ENCODE results near the gene ATP11A.

Gene ATP11A

DNA sequence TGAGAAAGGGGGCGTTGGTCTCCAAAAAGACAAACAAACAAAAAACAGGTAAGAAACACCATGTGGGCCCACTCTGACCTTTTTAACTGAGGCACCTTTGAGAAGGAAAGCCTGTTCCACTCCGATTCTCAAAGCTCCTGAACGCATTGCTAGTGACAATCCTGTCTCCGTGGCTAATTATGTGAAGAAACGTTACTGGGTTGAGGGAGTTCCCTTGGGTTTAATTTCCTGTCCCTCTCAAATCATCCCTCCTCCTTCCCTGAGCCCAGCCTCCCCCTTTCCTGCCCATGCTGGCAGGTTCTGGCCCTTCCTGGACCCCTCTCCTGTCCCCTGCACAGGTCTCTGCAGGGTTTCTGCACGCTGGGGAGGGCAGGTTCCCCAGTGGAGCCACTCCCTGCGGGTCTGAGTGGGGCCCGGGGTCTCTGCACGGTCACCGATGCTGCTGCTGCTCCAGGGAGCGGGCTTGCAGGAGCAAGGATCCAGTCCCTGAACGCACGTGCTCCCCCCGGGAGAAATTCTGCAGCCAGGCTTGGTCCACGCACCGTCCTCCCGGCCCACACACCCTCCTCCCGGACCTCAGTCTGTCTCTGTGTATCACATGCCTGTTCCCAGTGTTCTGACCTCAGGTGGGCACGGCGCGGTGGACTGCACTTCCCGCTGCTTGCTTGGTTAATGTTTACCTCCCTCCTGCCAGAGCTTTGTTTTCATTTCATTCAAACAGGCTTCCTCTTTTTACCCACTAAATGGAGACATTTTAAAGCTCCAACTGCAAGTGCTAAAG is 202.8 kb downstream of the ATP11A start:
- DNase-seq (ENCODE audit: low read depth in 2 of 2) = no peak

- DNase-seq (ENCODE audit: low read depth in 2 of 2) = no peak
These were observed 203.3 kb downstream of the ATP11A start for GRCh38 chr13:112893207-112893569.

DNA sequence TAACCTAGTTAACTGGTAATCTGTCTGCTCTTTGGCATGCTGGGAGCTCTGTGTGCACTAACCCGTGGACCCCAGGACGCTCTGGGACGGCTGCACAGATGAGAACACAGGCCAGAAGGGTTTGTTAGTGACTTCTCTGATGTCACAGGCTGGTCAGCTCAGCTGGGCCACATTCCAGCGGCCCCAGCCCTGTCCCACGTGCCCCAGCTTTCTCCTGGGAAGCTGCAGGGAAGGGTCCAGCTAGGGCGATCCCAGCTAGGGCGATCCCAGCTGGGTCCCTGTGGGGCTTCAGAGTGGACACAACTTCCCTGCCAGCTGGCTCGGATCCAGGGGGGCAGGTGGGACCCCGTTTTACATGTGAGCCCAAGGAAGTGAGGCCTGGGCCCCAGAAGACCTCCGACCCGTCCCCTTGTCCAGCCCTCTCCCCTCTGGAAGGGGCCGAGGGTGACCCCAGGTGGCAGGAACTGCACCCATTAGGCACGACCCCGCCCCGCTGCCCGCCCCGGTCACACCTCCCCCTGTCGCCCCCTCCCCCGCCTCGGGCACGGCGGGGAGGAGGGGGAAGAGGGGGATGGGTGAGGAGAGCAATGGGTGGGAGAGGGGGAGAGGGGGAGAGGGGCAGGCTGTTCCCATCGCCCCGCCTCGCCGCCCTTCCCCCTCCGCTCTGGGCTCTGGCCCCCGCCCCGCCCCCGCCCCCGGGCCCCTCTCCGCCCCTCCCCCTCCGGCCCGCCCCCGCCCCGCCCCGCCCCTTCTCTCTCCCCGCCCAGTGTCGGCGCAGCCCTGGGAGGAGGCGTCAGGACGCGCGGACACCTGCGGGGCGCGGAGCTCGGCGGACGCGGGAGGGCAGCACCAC is 204.0 kb downstream of the ATP11A start:
- DNase-seq (ENCODE audit: low read depth in 2 of 2) = no peak

- no peak for DNase-seq (ENCODE audit: low read depth in 2 of 2)
These were observed 204.5 kb downstream of the ATP11A start for GRCh38 chr13:112894423-112894672.

DNA sequence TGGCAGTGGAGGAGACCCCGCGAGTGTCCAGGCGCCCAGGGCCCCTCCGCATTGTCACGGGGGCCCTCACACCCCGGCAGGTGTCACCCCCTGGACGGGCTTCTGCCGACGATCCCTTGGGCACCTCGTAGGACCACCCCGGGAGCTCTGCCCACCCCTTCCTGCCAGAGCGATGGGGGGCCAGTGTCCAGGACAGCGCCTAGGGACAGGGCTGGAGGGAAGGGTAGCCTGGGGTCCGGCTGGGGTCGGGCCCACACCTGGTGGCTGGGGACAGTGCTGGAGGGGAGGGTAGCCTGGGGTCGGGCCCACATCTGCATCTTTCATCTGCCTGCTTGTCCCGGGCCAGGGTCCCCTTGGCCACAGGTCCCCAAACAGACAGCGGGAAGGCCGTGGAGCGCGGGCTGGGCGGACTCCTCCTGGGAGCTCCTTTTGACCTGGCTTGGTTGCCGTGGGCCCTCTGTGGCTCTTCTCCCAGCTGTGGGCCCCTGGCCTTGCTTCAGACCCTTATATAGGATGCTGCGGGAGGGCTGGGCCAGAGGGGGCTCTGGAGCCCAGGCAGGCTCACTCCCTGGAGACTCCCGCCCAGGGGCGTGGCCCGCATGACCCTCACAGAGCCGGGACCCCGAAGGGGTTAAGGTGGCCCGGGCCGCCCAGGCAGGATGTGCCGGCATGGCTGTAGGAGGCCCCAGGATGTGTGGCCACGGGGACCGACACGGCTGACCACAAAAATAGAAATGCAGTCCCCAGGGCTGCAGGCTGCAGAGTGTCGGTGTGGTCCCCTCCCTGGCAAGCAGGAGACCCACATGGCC is 205.0 kb downstream of the ATP11A start:
- no peak for DNase-seq (ENCODE audit: low read depth in 2 of 2)

DNA sequence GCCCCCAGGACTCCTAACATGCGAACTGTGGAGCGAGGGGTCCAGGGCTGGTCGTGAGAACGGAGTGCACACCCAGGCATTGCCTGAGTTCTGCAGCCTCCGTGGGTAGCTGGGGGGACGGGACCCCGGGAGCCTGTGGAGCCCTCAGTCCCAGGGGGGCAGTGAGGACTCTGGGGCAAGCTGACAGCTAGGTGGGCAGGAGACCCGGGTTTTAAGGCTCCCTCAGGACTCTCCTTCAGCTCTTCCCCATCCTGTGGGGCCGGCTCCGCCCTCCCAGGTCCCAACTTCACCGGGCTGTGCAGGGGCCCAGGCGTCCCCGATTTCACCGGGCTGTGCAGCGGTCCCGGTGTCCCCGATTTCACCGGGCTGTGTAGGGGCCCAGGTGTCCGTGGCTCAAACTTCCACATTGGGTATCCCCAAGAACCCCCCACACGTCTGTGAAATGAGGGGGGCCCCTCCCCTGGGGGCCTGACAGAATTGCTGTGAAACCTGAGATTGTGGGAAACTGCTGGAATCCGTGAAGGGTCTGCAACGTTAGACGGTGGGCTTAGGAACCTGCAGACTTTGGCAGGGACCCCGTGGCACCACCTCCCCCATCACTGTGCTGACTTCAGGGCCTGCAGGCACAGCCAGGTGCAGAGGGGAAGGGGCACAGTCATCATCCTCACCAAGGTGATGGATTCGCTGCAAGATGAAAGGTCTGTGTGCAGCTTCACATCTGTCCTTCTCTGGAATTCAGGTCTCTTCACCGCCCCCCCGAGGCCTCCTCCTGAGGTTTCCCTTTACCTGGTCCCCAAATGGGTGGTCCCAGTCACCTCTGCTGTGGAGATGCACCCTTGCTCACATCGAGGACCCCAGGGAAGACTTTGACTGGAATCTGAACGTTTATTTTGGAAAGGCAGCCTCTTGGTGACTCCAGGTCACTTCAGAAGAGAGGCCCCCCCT is 206.0 kb downstream of the ATP11A start:
- no peak for DNase-seq (ENCODE audit: low read depth in 2 of 2)

GRCh38 chr13:112896736-112897602 is 207.1 kb downstream of the ATP11A start:
- no peak for DNase-seq (ENCODE audit: low read depth in 2 of 2)

DNA sequence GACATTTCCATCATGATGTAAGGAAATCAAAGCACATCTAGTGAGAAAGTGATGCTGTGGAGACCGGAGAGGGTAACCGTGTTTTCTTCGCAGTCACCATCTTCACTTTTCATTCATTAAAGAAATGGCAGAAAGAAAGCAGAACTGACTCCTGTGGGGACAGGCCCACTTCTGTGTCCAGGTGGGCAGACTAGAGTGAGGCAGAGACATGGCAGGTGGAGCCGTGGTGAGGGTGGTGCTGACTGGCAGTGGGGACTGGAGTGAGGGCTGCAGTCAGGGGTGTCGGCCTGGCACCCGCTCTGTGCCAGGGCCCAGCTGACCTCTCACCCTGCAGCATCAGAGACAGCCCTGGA is 207.7 kb downstream of the ATP11A start:
- DNase-seq (ENCODE audit: low read depth in 2 of 2) = no peak

DNA sequence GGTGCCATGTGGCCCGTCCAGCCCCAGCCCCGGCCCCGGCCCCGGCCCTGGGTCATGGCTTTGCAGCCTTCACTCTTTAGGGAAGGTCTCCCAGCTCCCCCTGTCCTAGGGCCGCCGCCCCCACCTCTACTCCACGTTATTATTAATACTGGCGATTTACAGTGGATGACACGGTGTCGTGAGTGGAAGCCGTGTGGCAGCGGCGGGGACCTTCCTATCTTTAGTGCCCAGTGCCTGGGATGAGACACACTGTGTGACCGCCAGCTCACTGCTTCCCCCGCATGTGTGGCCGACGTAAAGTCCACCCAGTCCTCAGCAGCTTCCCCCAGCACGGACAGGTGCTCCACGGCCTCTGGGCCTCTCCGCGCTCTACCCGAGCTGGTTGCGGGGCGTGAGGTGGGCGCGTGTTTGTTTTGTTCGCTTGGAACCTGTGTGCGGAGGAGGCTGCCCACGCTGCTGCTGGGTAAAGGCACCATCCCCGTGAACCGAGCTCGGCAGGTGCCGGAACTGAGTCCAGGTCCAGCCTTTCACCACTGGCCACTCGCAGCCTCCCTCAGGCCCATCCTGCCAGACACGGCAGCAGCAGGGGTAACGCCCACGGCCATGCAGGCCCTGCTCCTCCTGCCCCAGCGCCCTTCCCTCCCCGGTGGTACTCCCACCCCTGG is 208.2 kb downstream of the ATP11A start:
- no peak for DNase-seq (ENCODE audit: low read depth in 2 of 2)

DNA sequence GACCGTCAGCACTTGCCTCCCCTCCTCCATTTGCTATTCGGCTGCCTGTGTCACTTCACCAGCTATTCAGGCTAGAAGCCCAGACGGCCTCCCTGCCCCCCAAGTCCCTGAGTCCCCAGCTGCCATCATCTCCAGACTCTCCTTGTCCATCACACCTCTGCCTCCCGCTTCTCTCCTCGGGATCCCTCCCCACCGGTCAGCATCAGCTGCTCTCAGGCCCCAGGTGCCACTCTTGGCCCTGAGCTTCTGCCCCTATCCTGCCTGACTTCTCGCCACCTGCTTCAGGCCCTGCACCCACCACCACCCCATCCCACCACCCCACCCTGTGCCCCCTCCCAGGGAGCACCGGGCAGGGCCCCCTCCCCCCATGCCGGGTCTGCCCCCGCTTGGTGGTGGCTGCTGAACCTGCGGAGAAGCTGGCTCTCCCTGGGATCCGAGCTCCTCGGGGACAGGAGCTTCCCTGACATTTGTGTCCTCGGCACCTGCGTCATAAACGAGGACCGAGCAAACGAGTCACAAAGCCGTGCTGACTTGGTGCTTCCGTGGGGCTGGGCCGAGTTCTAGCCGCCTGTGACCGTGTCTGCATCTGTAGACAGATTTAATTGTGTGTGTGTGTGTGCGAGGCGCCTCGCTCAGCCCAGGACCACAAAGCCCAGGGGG is 208.9 kb downstream of the ATP11A start:
- DNase-seq (ENCODE audit: low read depth in 2 of 2) = no peak

DNA sequence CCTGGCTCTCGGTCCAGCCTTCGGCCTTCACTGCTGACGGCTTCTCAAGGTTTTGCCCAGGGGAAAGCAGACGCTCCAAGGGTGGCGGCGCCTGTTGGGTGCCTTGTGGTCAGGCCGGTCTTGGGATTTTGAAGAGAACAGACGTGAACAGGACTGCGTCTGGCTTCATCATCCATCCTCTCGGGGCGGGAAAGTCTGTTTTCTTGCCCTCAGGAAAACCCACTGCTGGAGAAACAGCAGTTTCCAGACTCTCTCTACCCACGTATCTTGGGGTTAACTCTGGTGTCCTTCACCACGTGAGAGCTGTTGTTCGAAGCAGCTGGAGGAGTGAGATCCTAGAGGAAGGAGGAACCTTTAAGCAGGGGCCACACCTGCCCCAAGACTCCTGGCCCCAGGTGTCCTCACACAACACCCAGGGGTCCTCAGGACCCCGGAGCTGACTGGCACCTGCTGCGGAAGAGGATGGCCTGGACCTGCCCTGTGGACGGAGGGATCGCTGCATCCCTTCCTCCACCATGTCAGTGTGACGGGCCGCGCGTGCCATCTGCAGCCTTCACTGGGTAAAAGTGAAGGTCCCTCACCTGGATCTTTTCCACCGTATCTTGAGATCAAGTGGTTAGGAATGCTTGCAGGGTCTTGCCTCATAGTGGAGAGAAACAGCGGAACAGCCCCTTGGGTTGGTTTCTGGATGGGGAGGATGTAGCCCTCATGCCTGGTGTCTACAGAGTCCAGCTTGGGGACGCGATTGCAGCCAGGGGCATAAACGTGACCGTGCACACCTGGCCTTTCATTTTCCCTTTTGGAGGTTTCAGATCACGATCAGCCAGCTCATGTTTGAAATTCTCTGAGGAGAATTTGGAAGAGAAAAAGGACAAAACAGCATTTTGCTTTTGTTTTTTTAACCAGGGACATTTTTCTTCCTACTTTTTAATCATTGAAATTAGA is 209.7 kb downstream of the ATP11A start:
- DNase-seq (ENCODE audit: low read depth in 2 of 2) = no peak

- no peak for DNase-seq (ENCODE audit: low read depth in 2 of 2)
These were observed 210.4 kb downstream of the ATP11A start for GRCh38 chr13:112900226-112900600.

GRCh38 chr13:112900691-112901091 is 210.9 kb downstream of the ATP11A start:
- no peak for DNase-seq (ENCODE audit: low read depth in 2 of 2)

GRCh38 chr13:112902101-112902651 is 212.3 kb downstream of the ATP11A start:
- DNase-seq (ENCODE audit: low read depth in 2 of 2) = no peak

DNA sequence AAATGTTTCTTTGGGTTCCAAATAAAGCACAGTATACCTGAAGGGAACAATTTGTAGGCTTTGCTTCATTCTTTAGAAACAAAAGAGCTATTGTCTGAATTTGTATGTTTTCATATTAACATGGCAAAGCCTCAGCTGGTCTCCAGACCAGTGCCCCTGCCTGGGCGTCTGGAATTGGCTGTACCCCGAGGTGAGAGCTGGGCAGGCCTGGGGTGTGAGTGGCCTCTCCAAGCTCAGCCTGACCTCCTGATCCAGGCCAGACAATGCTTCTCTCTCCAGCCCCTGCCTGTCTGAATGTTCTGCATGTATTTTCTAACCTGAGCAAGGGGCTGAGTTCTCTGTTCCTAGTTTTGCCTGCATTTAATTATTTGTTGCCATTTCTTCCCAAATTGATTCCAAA is 212.8 kb downstream of the ATP11A start:
- DNase-seq (ENCODE audit: low read depth in 2 of 2) = no peak

DNA sequence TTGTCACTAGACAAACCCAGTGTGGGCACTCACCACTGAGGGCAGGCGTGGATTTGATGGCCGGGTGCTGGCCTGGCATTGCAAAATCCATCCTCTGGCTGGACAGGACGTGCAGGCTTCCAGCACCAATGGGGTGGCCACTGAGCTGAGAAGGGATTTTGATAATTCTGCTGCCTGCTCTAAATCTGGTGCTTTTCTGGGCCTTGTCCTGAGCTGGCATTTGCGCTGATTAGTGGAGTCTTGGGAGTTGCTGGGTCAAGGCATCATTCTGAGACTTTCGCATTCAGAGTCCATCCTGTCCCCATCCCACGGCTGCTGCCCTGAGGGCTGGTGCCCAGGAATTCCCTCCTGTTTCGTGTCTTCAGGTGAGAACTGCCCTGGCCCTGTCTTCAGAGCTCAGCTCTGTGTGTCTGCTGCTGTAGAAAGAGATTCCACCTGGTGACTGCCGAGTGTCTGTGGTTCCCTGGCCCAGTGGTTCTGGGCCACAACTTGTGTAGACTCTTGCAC is 213.3 kb downstream of the ATP11A start:
- no peak for DNase-seq (ENCODE audit: low read depth in 2 of 2)

DNA sequence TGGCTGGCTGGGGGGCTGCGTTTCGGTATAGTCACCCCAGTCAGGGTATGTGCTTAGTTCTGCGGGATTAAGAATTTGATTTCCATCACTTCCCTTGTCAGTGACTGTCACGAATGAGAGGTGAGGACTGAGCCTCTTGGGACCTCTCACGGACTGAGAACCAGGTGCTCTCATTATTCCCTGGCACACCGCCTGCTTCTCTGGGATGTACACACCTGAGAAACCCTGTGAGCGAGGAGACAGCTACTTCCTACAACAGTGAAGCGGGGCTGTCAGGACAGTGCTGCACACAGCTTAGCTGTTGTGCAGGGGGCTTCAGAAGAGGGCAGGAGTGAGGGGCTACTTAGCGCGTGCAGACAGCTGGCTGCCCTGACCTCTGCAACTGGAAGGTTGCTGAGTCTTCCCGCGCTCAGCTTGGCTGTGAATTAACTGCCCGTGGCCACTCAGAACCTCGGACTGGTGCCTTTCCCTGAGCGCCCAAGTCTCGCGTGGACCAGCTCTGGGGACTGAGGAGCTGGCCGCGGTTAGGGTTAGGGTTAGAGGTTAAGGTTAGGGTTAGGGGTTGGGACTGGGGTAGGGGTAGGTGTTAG is 213.9 kb downstream of the ATP11A start:
- no peak for DNase-seq (ENCODE audit: low read depth in 2 of 2)
